ENCODE data around the gene CEP112. TPM values are rescaled to one million over a fixed set of nuclear protein-coding genes. Genes with fewer than 3 reads are reported as not detected.

The CEP112 gene
- total RNA-seq, 6 donors from 2014 or later: 14.3 to 70.2 (median 31.0) TPM

DNA sequence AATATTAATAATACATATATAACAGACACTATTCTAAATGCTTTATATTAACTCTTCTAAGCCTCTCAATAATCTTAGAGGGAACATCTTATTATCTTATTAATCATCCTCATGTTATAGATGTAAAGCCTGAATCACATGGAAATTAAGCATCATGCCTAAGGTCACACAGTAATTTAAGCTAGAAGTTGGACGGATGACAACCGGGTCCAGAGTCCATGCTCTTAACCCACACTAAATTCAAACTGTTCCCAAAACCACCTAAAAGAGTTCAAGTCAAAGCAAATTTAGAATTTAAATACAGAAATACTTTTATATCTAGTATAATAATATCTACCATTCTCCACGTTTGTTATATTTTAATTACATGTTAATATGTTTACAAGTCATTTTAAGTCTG, 193.3 kb downstream of the CEP112 start:
- TF ChIP-seq EP300 (IDR thresholded peaks at IDR 0.05) (no peak), POLR2AphosphoS5 (IDR thresholded peaks at IDR 0.05) (no peak), POLR2A (IDR thresholded peaks at IDR 0.05) (no peak)
- TF ChIP-seq, protein P1, sequence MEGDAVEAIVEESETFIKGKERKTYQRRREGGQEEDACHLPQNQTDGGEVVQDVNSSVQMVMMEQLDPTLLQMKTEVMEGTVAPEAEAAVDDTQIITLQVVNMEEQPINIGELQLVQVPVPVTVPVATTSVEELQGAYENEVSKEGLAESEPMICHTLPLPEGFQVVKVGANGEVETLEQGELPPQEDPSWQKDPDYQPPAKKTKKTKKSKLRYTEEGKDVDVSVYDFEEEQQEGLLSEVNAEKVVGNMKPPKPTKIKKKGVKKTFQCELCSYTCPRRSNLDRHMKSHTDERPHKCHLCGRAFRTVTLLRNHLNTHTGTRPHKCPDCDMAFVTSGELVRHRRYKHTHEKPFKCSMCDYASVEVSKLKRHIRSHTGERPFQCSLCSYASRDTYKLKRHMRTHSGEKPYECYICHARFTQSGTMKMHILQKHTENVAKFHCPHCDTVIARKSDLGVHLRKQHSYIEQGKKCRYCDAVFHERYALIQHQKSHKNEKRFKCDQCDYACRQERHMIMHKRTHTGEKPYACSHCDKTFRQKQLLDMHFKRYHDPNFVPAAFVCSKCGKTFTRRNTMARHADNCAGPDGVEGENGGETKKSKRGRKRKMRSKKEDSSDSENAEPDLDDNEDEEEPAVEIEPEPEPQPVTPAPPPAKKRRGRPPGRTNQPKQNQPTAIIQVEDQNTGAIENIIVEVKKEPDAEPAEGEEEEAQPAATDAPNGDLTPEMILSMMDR (IDR thresholded peaks at IDR 0.05): no peak
- H3K9me3 ChIP-seq: no peaks in the 10 kb centered on the region
- H3K27me3 ChIP-seq: no peaks in the 10 kb centered on the region
- ATAC-seq (ENCODE audit: low FRiP score in 2 of 2) (no peak), DNase-seq (no peak)
- no peak overlapping the region for H3K4me3 ChIP-seq
- H3K36me3 ChIP-seq: no peaks in the 10 kb centered on the region
- 62 to 63% methylated on average over 3 of the region's 3 CpGs for WGBS, 2 donors
- H3K27ac ChIP-seq: no peak overlapping the region
- peaks cover 0 to 3% (median 0%) of the 10 kb centered on the region in 4 donors for H3K4me1 ChIP-seq

DNA sequence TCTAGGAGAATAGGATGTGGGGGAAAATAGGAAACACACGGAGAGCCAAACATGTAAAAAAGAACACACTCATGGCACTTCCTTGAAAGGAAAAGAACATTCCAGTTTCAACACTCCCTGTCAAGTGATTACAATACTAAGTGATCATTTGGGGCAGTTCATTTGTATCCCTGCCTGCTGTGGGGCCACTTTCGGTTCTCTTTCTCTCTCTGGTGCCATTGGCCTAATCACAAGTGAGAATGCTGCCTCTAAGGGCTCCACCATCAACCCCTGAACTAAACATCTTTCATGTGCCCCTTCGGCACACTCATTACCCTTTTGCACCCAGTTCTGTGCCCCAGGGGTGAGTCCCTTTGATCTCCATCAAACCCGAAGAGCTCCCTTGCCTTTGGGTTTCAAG, 197.3 kb downstream of the CEP112 start:
- WGBS, 2 donors: 92 to 93% methylated on average over 4 of the region's 4 CpGs
- DNase-seq (no peak), ATAC-seq (ENCODE audit: low FRiP score in 2 of 2) (no peak)
- Histone ChIP-seq H3K36me3 (no peaks in the 10 kb centered on the region), H3K27ac (no peak overlapping the region), H3K27me3 (no peaks in the 10 kb centered on the region), H3K9me3 (no peaks in the 10 kb centered on the region), H3K4me1 (no peaks in the 10 kb centered on the region), H3K4me3 (no peak overlapping the region)
- TF ChIP-seq EP300 (IDR thresholded peaks at IDR 0.05) (no peak), POLR2A (IDR thresholded peaks at IDR 0.05) (no peak), POLR2AphosphoS5 (IDR thresholded peaks at IDR 0.05) (no peak)
- TF ChIP-seq, protein P1 (IDR thresholded peaks at IDR 0.05): no peak

DNA sequence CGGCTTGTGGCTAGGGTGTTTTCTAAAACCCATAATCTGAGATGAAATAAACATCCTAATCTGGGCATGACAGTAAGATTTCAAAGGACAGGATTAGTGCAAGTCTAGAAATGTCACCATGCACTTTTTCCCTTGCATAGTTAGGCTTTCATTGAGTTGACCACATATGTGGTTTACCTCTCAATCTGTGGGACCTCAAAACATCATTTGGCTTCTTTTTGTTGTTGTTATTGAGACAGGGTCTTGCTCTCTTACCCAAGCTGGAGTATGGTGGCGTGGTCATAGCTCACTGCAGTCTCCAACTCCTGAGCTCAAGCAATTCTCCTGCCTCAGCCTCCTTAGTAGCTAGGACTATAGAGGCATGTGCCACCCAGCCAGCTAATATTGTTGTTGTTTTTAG, 197.8 kb downstream of the CEP112 start:
- ATAC-seq (ENCODE audit: low FRiP score in 2 of 2) (no peak), DNase-seq (no peak)
- peaks cover 0 to 4% (median 0%) of the 10 kb centered on the region in 4 donors for H3K9me3 ChIP-seq
- TF ChIP-seq POLR2A (IDR thresholded peaks at IDR 0.05) (no peak), POLR2AphosphoS5 (IDR thresholded peaks at IDR 0.05) (no peak), EP300 (IDR thresholded peaks at IDR 0.05) (no peak)
- TF ChIP-seq, protein P1 (IDR thresholded peaks at IDR 0.05): no peak
- H3K27ac ChIP-seq: no peak overlapping the region
- H3K27me3 ChIP-seq: no peaks in the 10 kb centered on the region
- H3K4me3 ChIP-seq: no peak overlapping the region
- no peaks in the 10 kb centered on the region for H3K4me1 ChIP-seq
- no peaks in the 10 kb centered on the region for H3K36me3 ChIP-seq
- WGBS, 2 donors: 88 to 90% methylated on average over 2 of the region's 2 CpGs

DNA sequence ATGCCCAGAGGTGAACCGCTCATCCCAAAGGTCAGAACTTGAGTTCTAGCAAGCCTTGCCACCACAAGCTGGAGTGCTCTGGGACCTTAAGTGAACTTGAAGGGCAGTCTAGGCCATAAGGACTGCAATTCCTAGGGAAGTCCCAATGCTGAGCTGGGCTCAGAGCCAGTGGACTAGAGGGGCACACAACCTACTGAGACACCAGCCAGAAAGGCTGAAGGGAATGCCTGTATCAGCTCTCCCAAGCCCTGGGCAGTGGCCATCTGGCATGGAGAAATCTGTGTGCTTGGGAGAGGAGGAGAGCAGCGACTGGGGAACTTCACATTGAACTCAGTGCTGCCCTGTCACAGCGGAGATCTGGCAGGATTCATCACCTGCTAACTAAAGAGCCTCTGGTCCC, 201.3 kb downstream of the CEP112 start:
- Histone ChIP-seq H3K9me3 (peaks cover 0 to 16% (median 3%) of the 10 kb centered on the region in 4 donors), H3K27ac (no peak overlapping the region), H3K4me1 (no peaks in the 10 kb centered on the region), H3K27me3 (no peaks in the 10 kb centered on the region), H3K36me3 (no peaks in the 10 kb centered on the region), H3K4me3 (no peak overlapping the region)
- TF ChIP-seq POLR2AphosphoS5 (IDR thresholded peaks at IDR 0.05) (no peak), EP300 (IDR thresholded peaks at IDR 0.05) (no peak), POLR2A (IDR thresholded peaks at IDR 0.05) (no peak)
- TF ChIP-seq, protein P1 (IDR thresholded peaks at IDR 0.05): no peak
- ATAC-seq (ENCODE audit: low FRiP score in 2 of 2) (no peak), DNase-seq (no peak)
- 90 to 96% methylated on average over 3 of the region's 3 CpGs for WGBS, 2 donors

DNA sequence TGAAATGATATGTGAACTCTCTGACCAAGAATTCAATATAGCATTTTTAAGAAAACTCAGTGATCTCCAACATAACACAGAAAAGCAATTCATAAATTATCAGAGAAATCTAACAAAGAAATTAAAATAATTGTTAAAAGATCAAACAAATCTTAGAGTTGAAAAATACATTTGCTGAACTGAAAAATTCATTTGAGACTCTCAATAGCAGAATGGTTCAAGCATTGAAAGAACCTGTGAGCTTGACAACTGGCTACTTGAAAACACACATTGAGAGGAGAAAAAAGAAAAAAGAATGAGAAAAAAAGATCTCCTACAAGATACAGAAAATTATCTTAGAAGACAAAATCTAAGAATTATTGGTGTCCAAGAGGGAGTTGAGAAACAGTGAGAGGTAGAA, 203.5 kb downstream of the CEP112 start:
- Histone ChIP-seq H3K9me3 (peaks cover 0 to 16% (median 3%) of the 10 kb centered on the region in 4 donors), H3K4me3 (no peak overlapping the region), H3K36me3 (no peaks in the 10 kb centered on the region), H3K27me3 (no peaks in the 10 kb centered on the region), H3K27ac (no peak overlapping the region), H3K4me1 (no peaks in the 10 kb centered on the region)
- DNase-seq: no peak
- no peak for ATAC-seq (ENCODE audit: low FRiP score in 2 of 2)
- TF ChIP-seq, protein P1 (IDR thresholded peaks at IDR 0.05): peak in 1 of 6 experiments; percentile 2
- TF ChIP-seq EP300 (IDR thresholded peaks at IDR 0.05): no peak
